HG02623 (cell line): ENCODE results near the gene HSPH1.
A peak's percentile ranks its signal among the peaks of the same experiment; 100 is the strongest.

Experiments
- ATAC-seq: cut with Tn5 transposase; IDR thresholded peaks from one replicate; pipeline ENCODE4 v1.9.1; 2021; ENCODE audit warnings: moderate library complexity; ENCODE audit not compliant: unreplicated experiment

Gene HSPH1

DNA sequence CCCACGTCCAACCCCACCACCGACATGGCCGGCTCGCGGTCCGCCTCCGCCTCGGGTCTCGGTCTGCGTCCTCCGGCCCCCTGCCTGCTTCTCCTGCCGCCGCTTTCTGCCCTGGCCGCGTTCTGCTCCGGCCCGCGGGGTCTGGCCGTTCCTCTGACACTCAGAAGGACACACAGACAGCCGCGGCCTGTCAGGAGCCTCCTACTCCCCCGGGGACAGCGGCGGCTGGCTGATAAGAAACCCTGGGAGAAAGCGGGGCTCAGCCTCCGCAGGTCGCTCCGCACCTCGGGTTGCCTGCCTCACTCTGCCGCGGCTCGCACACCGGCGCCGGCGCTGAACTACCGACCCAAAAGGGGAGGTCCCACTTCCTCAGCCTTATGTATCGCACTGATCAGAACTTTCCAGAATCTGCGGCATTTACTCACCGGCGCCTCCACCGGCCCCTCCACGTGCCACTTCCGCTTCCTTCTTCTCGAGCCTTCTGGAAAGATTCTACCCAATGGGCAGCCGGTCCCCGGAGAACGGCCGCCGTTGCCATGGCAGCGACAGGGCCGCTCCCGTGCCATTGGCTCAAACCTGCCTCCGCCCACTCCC lies at the start of gene HSPH1:
Gene HSPH1 (minus strand): TSS at position 348 of the 594 bp plus-strand sequence. CDS start 322 bp downstream, at position 26.
- peak; percentile 76 for ATAC-seq

DNA sequence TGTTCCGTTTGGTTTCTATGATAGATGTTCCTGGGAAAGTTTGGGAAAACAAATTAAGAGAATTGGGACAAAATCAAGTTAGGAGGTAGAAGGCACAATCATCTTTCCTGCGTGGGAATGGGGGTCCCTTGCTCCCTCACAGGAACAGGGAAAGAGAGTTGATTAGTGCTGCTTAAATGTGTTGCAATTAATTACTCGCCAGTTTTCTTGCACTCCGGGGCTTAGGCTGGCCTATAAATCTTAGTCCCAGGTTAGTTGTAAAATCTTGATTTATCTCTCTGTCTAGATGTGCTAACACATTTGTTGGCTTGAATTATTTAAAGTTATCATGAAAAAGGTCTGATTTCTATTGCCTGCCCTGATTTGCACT lies 48.1 kb upstream of the HSPH1 start:
- no peak for ATAC-seq

DNA sequence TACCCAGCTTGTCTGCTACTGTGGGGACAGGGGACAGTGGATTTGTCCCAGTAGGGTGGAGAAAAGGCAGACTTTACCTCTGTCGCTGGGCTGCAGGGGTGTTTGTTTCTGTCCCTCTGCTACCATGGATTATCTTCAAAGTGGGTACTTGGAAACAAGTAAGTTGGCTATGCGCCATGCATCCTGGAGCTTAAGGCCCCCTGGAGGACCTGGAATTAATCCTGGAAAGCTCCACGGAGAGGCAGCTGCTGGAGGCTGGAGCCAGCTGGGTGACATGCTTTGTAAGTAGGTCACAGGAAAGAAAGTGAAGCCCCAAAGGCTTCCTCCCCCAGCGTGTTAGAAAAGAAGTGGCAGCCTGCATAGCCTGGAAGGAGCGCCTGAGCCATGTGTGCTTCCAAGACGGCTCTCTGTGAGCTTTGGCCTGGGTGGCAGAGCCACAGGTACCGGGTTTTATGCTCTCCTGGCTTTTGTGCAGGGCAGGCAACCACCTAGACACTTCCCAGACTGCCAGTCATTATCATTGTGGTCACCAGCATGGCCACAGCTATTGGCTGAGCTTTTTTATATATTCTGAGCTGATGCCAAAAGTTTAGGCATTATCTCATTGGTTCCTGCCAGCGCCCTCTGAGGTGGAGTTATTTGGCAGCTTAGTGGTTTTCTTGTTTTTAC lies 47.6 kb upstream of the HSPH1 start:
- no peak for ATAC-seq

DNA sequence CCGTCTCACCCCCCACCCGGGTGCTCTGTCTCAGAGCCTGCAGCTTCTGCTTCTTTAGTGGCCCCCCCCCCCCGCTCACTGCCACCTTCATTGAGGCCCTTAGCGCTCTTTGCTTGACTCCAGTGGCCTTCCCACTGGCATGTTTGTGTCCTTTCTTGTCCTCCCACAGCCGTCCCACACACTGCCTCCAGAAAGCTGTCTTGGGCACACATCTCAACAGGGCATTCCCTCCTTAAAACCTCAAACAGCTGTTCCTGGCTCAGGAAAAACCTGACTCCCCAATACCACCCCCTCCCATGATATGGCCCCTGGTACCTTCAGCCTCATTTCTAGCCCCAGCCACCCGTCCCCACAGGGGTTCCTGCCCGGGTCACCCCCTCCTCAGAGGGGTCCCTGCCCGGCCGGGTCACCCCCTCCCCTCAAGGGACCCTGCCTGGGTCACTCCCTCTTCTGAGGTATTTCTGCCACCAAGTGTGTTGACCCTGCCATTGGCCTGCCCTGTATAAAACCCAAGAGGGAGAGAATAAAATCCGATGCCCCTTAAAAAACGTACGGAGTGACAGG lies 46.9 kb upstream of the HSPH1 start:
- no peak for ATAC-seq

DNA sequence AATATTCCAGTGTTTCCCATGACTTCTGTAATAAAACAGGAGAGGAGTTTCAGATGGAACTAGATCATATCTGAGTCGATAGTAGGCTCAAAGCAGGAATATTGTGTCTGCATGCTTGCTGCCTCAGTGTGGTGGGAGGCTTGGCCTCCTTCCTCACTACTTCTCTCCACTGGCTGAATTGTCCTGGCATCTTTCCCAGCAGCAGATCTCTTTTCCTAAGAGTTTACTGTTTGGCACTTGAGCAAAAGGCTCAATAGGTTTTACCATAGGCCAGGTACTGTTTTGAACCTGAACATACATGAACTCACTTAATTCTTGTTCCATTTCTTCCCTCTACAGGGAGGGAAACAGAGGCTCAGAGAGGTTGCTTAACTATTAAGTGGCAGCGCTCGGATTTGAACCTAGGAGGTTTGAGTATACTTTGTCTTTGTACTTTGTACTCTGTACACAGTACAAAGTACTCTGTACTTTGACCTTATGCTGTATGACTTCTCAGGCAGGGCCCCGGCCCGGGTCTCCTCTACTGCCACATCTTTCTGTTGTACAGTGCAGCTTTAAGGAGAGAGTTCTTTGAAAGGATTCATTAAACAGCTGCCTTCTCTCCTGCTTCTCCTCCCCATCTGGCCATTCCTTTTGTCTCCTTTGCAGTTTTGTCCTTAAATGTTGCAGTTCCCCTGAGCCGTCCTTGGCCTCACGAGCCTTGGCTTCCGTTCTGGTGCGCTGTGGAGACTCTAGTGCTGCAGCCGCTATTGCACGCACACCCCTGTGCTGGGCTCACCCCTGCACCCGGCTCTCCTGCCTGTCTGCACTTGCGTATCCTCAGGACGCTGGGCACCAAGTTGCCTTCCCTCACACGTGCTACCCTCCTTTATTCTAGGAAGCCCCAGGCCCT lies 46.2 kb upstream of the HSPH1 start:
- no peak for ATAC-seq

DNA sequence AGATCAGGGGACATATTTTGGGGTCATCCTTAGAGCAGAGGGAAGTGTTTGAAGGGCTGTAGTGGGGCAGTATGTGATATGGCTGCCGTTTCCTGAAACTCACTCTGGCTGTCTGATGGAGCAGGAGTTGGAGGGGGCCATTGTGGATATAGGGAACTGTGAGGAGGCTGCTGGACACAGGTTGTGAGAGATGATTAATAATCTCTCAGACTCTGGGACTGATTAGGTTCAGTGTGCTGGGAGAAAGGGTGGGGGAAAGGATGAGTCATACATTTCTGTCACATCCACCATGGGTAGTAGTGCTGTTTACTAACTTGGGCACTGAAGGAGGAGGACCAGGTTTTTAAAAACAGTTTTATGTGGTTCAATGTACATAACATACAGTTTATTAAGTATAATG lies 42.9 kb upstream of the HSPH1 start:
- no peak for ATAC-seq

DNA sequence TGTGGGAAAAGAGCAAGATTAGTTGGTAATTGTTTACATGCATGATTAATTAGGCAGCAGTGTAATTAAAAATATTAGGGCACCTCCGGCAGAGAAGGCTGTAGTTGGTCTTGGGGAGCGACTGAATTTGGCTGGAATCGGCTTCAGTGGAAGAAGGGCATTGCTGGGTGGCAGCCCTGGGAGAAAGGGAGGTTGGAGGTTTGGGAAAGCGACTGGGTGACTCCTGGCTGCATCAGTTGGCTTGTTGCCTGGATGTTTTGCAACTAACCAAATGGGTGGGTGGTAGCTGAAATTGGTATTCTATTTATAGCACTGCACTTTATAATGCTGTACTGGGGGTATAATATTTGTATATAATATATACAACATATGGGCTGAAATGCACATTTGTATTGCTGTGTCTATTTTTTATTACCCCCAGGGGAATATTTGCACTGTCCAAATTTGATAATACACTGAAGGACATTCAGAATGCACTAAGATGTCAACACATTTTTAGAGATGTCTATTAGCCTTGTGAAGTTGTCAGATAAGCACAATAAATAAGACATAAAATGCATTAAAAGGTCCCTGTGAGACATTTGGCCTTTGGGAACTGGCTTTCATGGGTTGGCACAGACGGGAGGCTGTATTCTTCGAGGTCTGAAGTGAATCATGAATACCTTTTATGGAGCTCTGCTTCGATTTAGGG lies 39.8 kb upstream of the HSPH1 start:
- ATAC-seq = no peak

DNA sequence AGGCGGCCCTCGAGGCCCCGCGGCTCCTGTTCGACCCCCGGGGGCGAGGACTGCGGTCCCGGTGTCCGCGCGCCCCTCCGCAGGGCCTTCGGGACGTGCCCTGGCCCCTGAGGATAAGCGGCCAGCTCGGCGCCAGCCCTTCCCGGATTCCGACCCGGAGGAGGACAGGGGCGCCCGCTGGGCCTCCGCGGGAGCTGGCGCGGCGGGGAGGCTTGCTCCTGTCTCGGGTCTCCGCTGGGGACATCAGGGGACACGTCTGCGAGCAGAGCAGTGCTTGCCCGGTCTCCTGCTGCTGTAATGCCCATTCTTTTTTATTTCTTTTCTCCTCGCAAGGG lies 38.9 kb upstream of the HSPH1 start:
- peak; percentile 18 for ATAC-seq

DNA sequence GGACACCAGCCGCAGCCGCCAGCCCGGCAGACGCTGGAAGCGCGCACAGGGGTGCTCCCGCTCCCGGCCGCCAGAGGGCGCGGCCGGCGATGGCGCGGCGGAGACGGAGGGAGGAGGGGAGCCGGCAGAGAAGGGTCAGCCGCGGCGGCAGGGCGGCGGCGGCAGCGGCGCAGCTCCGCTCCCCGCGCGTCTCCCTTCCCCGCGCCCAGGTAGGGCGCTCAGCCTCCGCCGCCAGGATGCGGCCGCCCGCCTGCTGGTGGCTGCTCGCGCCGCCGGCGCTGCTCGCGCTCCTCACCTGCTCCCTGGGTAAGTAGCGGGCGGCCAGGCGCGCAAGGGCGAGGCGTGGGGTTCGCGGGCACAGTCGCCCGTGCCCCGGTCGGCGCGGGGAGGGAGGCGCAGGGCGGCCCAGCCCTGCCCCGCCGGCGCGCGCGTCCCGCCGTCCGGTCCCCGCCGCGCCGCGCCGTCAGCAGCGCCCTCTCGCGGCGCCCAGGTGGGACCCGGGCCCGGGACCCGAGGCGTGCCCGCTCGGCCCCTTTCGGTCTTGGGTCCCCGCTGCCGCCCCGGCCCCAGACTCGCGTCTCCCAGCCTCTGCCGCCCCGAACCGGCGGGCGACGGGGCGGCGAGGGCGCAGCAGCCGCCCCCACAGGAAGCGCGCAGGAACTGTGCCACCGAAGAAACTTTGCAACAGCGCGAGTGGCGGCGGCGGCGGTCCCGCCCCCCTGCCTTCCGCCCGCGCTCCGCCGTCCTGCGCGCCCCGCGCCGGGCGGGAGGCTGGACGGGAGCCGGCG lies 38.3 kb upstream of the HSPH1 start, which contains the start of gene B3GLCT:
Gene B3GLCT (plus strand): TSS at position 127 of the 788 bp plus-strand sequence. CDS start 110 bp downstream, at position 237.
- ATAC-seq = peak; percentile 80

DNA sequence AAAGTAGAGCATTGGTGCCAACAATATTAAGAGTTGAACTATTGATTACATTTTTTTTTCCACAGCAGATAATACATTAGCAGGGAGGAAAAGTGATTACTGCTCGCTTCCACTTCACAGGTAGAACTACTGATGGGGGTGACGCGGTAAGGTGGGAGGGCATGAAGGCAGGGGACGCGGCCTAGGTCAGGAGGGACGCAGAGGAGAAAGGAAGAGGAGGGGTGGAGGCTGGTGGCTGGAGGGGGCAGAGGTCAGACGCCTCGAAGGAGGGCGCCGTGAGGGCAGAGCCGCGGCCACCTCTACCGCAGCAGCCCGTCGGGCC lies 37.8 kb upstream of the HSPH1 start:
- peak; percentile 3 for ATAC-seq

DNA sequence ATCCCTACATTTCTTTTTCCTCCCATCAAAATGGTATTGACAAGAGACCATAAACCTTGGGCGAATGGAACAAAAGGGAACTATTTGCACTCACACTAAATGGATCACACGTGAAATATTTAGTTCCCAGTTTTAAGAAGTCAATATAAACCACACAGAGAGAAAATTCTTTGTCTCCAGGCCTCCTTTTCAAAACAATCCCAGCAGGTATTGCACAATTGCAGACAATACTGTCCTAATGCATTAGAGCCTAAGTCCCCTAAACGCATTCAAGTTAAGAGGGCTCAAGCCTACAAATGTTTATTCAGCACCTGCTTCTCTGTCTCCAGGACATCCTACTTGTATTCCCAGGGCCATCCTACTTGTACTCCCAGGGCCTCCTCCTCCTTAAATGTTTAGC lies 36.8 kb upstream of the HSPH1 start:
- no peak for ATAC-seq

DNA sequence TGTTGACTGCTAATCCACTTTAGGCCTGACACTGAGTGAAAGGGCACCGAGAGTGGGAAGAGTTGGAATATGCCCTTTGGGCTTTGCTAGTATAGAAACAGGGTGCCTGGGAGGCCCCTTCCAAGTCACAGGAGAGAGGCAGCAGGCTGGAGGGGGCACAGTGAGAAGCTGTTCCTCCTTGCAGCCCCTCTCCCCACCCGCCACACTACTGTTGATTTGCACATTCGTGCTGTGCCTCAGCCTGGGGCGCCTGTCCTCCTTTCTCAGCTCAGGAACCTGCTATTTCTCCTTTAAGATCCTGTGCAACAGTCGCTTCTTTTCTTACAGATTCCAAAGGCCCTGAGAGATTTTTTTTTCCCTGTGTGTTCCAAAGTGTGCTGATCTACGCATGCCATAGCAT lies 35.3 kb upstream of the HSPH1 start:
- ATAC-seq = no peak

DNA sequence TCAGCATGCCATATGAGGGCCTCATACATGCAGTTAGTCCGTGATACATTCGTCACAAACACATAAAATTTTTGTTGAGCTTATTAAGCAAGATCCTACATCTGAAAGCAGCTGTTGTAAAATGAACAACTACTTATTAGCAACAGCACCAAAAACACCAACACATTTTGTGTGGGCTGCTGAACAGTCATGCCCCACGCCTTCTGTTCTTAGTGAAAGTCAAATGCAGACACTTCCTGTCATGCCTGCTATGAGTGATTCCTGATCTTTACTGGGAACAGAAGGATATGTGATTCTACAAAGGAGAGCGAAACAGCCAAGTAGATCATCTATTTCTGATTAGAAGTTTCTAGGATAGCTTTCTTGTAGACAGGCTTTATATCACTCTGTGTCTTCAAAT lies 33.9 kb upstream of the HSPH1 start:
- ATAC-seq = no peak

DNA sequence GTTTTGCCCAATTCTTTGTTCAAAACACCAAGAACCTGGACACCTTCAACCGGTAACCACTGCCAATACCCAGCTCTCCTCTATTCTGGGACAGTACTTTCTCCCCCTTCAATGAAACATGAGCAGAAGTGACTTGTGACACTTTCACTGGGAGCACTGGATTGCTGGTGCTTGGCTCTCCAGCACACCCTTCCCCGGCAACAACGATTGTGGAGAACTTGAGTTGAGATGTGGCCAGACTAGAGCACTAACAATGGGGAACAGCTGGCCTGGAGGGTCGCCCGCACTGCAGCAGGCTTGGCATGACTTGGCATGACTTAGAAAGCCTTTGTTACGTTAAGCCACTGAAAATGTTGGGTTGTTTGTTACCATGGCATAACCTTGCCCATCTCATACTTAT lies 30.6 kb upstream of the HSPH1 start:
- no peak for ATAC-seq

DNA sequence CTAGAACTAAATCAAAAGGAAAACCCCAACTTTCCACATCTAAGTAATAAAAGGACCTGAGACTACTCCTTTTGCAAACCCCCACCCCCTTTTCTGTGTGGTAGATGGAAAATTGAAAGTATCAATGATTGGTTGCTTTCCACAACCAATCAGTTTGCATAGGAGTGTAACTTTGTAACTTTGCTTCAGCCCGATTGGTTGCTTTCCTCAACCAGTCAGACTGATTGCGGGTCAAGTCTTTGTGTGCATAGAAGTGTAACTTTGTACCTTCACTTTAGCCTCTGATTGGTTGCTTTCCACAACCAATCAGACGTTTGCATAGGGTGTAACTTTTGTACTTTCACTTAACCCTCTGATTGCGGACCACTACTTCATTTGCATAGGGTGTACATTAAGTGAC lies 30.0 kb upstream of the HSPH1 start:
- ATAC-seq = no peak

DNA sequence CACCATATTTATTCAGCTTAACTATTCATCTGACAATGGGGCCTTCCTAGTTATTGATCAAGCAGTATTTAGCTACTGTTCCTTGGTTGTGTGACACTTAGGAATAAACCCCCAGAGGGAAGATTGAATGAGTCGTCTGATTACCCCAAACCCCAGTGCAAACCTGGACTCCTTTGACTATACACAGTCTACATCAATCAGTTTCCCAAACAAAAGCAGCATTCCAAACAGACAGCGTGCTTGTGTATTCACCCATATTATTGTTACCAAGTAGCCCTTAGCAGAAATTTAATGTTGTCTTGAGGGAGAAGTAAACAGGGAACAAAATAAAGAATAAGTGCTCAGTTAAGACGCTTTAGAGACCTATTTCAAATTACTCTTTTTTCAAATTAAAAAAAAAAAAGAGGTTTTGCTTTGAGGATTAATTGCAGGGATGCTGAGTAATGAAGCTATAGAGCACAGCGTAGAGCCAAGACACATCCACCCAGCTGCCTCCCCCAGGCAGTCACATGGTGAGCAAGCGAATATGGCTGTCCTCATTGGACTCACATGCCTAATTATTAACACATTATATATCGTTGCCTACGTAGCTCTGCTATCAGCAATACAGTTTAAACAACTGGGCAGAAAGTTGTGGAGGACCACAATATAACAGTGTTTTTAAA lies 23.4 kb upstream of the HSPH1 start:
- no peak for ATAC-seq

DNA sequence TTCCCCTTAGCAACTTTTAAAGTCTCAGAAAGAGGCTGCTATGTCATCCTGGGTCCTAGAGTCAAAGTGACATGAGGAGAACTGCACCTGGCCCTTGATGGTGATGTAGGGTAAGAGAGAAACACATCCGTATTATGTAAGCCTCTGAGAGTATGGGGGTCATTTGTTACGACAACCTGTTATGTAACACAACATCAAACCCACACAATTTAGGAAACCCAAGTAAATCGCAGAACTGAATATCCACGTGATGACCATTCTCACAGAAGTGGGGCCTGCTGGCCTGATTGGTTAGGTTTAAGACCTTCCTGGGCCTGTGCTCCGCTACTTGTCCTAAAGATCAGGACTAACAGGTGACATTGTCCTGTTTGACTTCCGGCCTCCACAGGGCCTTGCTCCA lies 22.7 kb upstream of the HSPH1 start:
- no peak for ATAC-seq

DNA sequence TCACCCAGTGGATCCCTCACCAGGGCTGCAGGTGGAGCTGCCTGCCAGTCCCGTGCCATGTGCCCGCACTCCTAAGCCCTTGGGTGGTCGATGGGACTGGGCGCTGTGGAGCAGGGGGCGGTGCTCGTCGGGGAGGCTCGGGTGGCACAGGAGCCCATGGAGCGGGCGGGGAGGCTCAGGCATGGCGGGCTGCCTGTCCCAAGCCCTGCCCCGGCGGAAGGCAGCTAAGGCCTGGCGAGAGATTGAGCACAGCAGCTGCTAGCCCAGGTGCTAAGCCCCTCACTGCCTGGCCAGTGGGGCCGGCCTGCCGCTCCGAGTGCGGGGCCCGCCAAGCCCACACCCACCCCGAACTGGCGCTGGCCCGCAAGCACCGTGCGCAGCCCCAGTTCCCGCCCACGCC lies 21.3 kb upstream of the HSPH1 start:
- no peak for ATAC-seq

DNA sequence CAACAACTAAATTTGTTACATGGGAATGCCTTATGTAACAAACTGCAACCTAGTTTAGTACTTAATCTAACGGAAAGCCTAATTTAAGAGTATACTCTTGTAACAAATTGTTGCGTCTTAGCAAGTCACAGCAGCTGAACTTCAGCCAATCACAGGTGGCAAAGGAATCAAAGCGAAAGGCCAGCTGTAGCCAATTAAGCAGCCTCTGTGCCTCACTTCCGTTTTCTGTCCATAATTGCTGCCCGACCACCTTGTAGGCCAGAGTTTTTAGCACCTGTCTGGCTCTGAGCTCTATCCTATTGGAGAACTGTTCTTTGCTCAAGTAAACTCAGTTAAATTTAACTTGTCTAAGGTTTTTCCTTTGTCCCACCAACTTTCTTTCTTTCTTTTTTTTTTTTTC lies 18.1 kb upstream of the HSPH1 start:
- no peak for ATAC-seq

DNA sequence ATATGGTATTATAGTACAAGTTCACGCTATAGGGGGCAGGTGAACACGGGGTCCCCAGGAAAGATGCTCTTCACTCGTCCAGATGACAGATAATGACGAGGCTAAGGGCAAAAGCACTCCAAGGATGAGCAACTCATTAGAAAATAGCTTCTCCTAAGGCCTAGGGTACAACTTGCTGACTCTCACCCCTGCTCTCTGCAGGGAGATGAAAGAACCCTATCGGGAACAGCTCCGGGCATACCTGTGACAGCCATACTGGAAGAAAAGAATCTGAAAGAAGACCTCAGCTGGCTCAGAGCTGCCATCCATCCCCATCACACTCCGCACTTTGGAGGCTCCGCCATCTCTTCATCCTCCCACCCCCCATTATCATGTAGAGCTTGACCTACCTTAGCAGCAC lies 17.5 kb upstream of the HSPH1 start:
- ATAC-seq = no peak
